Islet precursor cell (in vitro differentiated cells): ENCODE results near the gene PTPRR.
"Not testable (repeated sequence)": the region's sequence is repeated elsewhere in the genome, so short reads cannot be mapped to it uniquely, and the experiment has no call there.

ENCODE experiments used
- DNase-seq: peaks from one replicate; pipeline ENCODE4 v3.0.0-alpha.2; 2018

PTPRR gene

GRCh38 chr12:70741256-70741655, 179.3 kb downstream of the PTPRR start:
- DNase-seq: no peak

GRCh38 chr12:70739756-70740155, 180.8 kb downstream of the PTPRR start:
- DNase-seq: no peak

GRCh38 chr12:70736351-70737133, 184.0 kb downstream of the PTPRR start:
- DNase-seq: no peak

- DNase-seq: not testable (repeated sequence)
These were observed 185.3 kb downstream of the PTPRR start for GRCh38 chr12:70735197-70735596.

GRCh38 chr12:70733385-70733784, 187.2 kb downstream of the PTPRR start:
- DNase-seq: peak; percentile 72

- DNase-seq: no peak
These were observed 188.3 kb downstream of the PTPRR start for GRCh38 chr12:70732287-70732686.

GRCh38 chr12:70730675-70731180, 189.8 kb downstream of the PTPRR start:
- no peak for DNase-seq

GRCh38 chr12:70724444-70724843, 196.1 kb downstream of the PTPRR start:
- DNase-seq: no peak

- DNase-seq: no peak
These were observed 197.8 kb downstream of the PTPRR start for GRCh38 chr12:70722584-70723343.

GRCh38 chr12:70721656-70722357, 198.7 kb downstream of the PTPRR start:
- no peak for DNase-seq

- no peak for DNase-seq
These were observed 199.3 kb downstream of the PTPRR start for GRCh38 chr12:70721216-70721615.

GRCh38 chr12:70719672-70720420, 200.7 kb downstream of the PTPRR start:
- DNase-seq: peak; percentile 72

GRCh38 chr12:70719071-70719470, 201.5 kb downstream of the PTPRR start:
- no peak for DNase-seq

GRCh38 chr12:70711831-70712230, 208.7 kb downstream of the PTPRR start:
- DNase-seq: no peak

GRCh38 chr12:70709022-70709421, 211.5 kb downstream of the PTPRR start:
- no peak for DNase-seq

GRCh38 chr12:70706611-70707010, 213.9 kb downstream of the PTPRR start:
- no peak for DNase-seq

- no peak for DNase-seq
These were observed 222.2 kb downstream of the PTPRR start for GRCh38 chr12:70698345-70698744.

- DNase-seq: no peak
These were observed 225.0 kb downstream of the PTPRR start for GRCh38 chr12:70695361-70696023.

- no peak for DNase-seq
These were observed 227.8 kb downstream of the PTPRR start for GRCh38 chr12:70692681-70693288.

- no peak for DNase-seq
These were observed 229.4 kb downstream of the PTPRR start for GRCh38 chr12:70691018-70691672.

GRCh38 chr12:70686907-70687306, 233.6 kb downstream of the PTPRR start:
- no peak for DNase-seq
